DND-41 (cell line): Measurements from ENCODE around the gene NXPH2.

Experiments used
- ATAC-seq: fragments of 200-7000 bp; cut with Tn5 transposase; 3 replicates; pipeline ENCODE4 v1.9.1; 2021; ENCODE audit warnings: low read depth; ENCODE audit not compliant: insufficient read depth
- DNase-seq: peaks from one replicate; pipeline ENCODE4 v3.0.0-alpha.2; 2020
- H2AFZ ChIP-seq: 2 replicates; pipeline ENCODE4 v1.6.0; 2012; ENCODE audit warnings: low read depth, low read length
- H3K27ac ChIP-seq: 2 replicates; pipeline ENCODE4 v1.5.1; 2012; ENCODE audit warnings: low read length, inconsistent platforms
- H3K27me3 ChIP-seq: fragments of 200-600 bp; sonication (generic); 2 replicates; pipeline ENCODE4 v1.6.0; 2012; ENCODE audit warnings: low read length, mild to moderate bottlenecking, inconsistent platforms; ENCODE audit not compliant: insufficient read depth, poor library complexity
- H3K36me3 ChIP-seq: 2 replicates; pipeline ENCODE4 v1.5.1; 2012; ENCODE audit warnings: low read length, inconsistent platforms; ENCODE audit not compliant: insufficient read depth
- H3K4me1 ChIP-seq: 2 replicates; pipeline ENCODE4 v1.5.1; 2012; ENCODE audit warnings: mild to moderate bottlenecking, low read length; ENCODE audit not compliant: insufficient read depth
- H3K4me2 ChIP-seq: 2 replicates; pipeline ENCODE4 v1.6.0; 2012; ENCODE audit warnings: mild to moderate bottlenecking, moderate library complexity, low read length, inconsistent platforms; ENCODE audit not compliant: insufficient read depth
- H3K4me3 ChIP-seq, 2 experiments: fragments of 200-600 bp in 1 of 2; shearing (Covaris generic) in 1 of 2; 2 replicates each; pipeline ENCODE4 v1.5.1; 2012 to 2016; ENCODE audit warnings: inconsistent platforms in 2 of 2, low read length in 2 of 2, mild to moderate bottlenecking in 2 of 2, low read depth in 1 of 2, moderate library complexity in 1 of 2
- H3K79me2 ChIP-seq: 2 replicates; pipeline ENCODE4 v1.6.0; 2012; ENCODE audit warnings: low read length, inconsistent platforms; ENCODE audit not compliant: insufficient read depth
- H3K9ac ChIP-seq: 2 replicates; pipeline ENCODE4 v1.6.0; 2012; ENCODE audit warnings: low read depth, mild to moderate bottlenecking, inconsistent platforms, low read length, moderate library complexity
- H3K9me3 ChIP-seq: 2 replicates; pipeline ENCODE4 v1.5.1; 2012; ENCODE audit warnings: low read length, moderate library complexity, mild to moderate bottlenecking, inconsistent platforms; ENCODE audit not compliant: insufficient read depth, severe bottlenecking
- H4K20me1 ChIP-seq: 2 replicates; pipeline ENCODE4 v1.6.0; 2012; ENCODE audit warnings: low read length; ENCODE audit not compliant: insufficient read depth
- EZH2 ChIP-seq: IDR thresholded peaks from 3 replicates; pipeline ENCODE4 v1.6.1; 2012; ENCODE audit warnings: borderline replicate concordance, low read depth, mild to moderate bottlenecking, moderate library complexity, low read length, inconsistent platforms; ENCODE audit not compliant: severe bottlenecking
- TF ChIP-seq, protein P1 (sequence below): IDR thresholded peaks from 2 replicates; pipeline ENCODE4 v1.5.1; 2012; ENCODE audit warnings: borderline replicate concordance, low read length, moderate library complexity, mild to moderate bottlenecking; ENCODE audit not compliant: poor library complexity, severe bottlenecking; ENCODE audit errors: extremely low read depth

NXPH2 gene

DNA sequence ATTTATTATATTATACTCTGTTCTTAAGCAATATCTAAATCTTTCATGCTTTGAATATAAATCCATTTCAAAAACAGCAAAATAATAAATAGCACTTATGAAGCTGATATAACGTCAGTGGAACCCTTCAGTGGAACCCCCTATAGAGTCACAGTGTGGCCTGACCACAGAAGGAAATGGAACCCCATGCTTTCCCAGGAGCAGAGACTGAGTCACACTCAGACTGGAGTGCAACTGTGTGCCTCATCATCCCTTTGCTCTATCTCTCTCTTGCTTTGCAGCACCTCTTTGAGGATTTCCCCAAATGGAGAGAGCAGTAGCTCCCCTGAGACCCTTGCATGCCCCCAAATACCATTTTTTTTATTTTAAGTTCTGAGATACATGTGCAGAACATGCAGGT, 13.1 kb downstream of the NXPH2 start:
- no peak for DNase-seq

GRCh38 chr2:138766464-138766863, 13.7 kb downstream of the NXPH2 start:
- Histone ChIP-seq H3K36me3 (no peaks in the 10 kb centered on the region), H4K20me1 (no peaks in the 10 kb centered on the region), H3K27ac (no peak overlapping the region), H3K4me1 (no peaks in the 10 kb centered on the region), H3K9me3 (no peaks in the 10 kb centered on the region), H3K79me2 (no peaks in the 10 kb centered on the region), H2AFZ (no peak overlapping the region), H3K4me2 (no peak overlapping the region), H3K27me3 (no peaks in the 10 kb centered on the region), H3K9ac (no peak overlapping the region), H3K4me3 (no peak overlapping the region)
- no peak for ATAC-seq
- no peak for DNase-seq
- TF ChIP-seq, protein P1, sequence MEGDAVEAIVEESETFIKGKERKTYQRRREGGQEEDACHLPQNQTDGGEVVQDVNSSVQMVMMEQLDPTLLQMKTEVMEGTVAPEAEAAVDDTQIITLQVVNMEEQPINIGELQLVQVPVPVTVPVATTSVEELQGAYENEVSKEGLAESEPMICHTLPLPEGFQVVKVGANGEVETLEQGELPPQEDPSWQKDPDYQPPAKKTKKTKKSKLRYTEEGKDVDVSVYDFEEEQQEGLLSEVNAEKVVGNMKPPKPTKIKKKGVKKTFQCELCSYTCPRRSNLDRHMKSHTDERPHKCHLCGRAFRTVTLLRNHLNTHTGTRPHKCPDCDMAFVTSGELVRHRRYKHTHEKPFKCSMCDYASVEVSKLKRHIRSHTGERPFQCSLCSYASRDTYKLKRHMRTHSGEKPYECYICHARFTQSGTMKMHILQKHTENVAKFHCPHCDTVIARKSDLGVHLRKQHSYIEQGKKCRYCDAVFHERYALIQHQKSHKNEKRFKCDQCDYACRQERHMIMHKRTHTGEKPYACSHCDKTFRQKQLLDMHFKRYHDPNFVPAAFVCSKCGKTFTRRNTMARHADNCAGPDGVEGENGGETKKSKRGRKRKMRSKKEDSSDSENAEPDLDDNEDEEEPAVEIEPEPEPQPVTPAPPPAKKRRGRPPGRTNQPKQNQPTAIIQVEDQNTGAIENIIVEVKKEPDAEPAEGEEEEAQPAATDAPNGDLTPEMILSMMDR: no peak
- TF ChIP-seq EZH2: no peak

More for the DNA sequence above, 13.1 kb downstream of the NXPH2 start:
- no peak overlapping the region for H3K27ac ChIP-seq
- H3K27me3 ChIP-seq: no peaks in the 10 kb centered on the region
- no peaks in the 10 kb centered on the region for H4K20me1 ChIP-seq
- ATAC-seq: no peak
- no peaks in the 10 kb centered on the region for H3K79me2 ChIP-seq
- no peak overlapping the region for H3K4me2 ChIP-seq
- no peak for TF ChIP-seq EZH2
- TF ChIP-seq, protein P1: no peak
- no peak overlapping the region for H3K9ac ChIP-seq
- H3K9me3 ChIP-seq: no peaks in the 10 kb centered on the region
- no peaks in the 10 kb centered on the region for H3K36me3 ChIP-seq
- H3K4me1 ChIP-seq: no peaks in the 10 kb centered on the region
- H3K4me3 ChIP-seq: no peak overlapping the region
- H2AFZ ChIP-seq: no peak overlapping the region

- Histone ChIP-seq H3K4me3 (no peak overlapping the region), H4K20me1 (no peaks in the 10 kb centered on the region), H3K36me3 (no peaks in the 10 kb centered on the region), H3K4me1 (no peaks in the 10 kb centered on the region), H3K27ac (no peak overlapping the region), H2AFZ (no peak overlapping the region), H3K79me2 (no peaks in the 10 kb centered on the region), H3K4me2 (no peak overlapping the region), H3K9ac (no peak overlapping the region), H3K9me3 (no peaks in the 10 kb centered on the region), H3K27me3 (no peaks in the 10 kb centered on the region)
- TF ChIP-seq EZH2: no peak
- TF ChIP-seq, protein P1: no peak
- DNase-seq (no peak), ATAC-seq (no peak)
These were observed 16.2 kb downstream of the NXPH2 start for GRCh38 chr2:138763971-138764370.

- Histone ChIP-seq H3K79me2 (no peaks in the 10 kb centered on the region), H2AFZ (no peak overlapping the region), H3K4me3 (no peak overlapping the region), H3K27ac (no peak overlapping the region), H3K27me3 (no peaks in the 10 kb centered on the region), H3K4me2 (no peak overlapping the region), H3K9me3 (no peaks in the 10 kb centered on the region), H3K4me1 (no peaks in the 10 kb centered on the region), H3K36me3 (no peaks in the 10 kb centered on the region), H4K20me1 (no peaks in the 10 kb centered on the region), H3K9ac (no peak overlapping the region)
- no peak for DNase-seq
- ATAC-seq: no peak
- no peak for TF ChIP-seq EZH2
- TF ChIP-seq, protein P1: no peak
These were observed 17.7 kb downstream of the NXPH2 start for GRCh38 chr2:138762533-138762932.
